GM18861 (cell line): ENCODE data around the gene LTB4R.

ENCODE experiments used
- ATAC-seq: cut with Tn5 transposase; IDR thresholded peaks from one replicate; pipeline ENCODE4 v1.9.1; 2021; ENCODE audit not compliant: unreplicated experiment

Gene LTB4R

GRCh38 chr14:24299255-24300191 lies 11.8 kb upstream of the LTB4R start, which contains the start of the genes DHRS1 and NOP9:
Gene DHRS1, minus strand, starts transcription at chr14:24299780. Its CDS starts 674 bp downstream, at chr14:24299106.
Gene NOP9, plus strand, starts transcription at chr14:24299850. Its CDS starts 105 bp downstream, at chr14:24299955.
- ATAC-seq: peak; percentile 55

GRCh38 chr14:24300326-24300980 lies 10.8 kb upstream of the LTB4R start:
- ATAC-seq: no peak

- no peak for ATAC-seq
These were observed 7.3 kb upstream of the LTB4R start for GRCh38 chr14:24304019-24304387.

- ATAC-seq: no peak
These were observed 4.1 kb upstream of the LTB4R start for GRCh38 chr14:24307156-24307574.

GRCh38 chr14:24307575-24308341 lies 3.5 kb upstream of the LTB4R start, which contains the start of gene CIDEB:
Gene CIDEB, minus strand, starts transcription at chr14:24307977. Its CDS starts 119 bp downstream, at chr14:24307858.
- ATAC-seq: no peak

- ATAC-seq: no peak
These were observed 2.8 kb upstream of the LTB4R start for GRCh38 chr14:24308342-24309124.

GRCh38 chr14:24309538-24310264 lies 1.6 kb upstream of the LTB4R start, which contains the start of gene LTB4R2:
Gene LTB4R2, plus strand, starts transcription at chr14:24310140. Its CDS starts 525 bp downstream, at chr14:24310665.
- ATAC-seq: no peak

GRCh38 chr14:24310265-24310645 lies 1.0 kb upstream of the LTB4R start:
- no peak for ATAC-seq

GRCh38 chr14:24311837-24312615 lies 724 bp downstream of the LTB4R start:
- ATAC-seq: no peak

- no peak for ATAC-seq
These were observed 1.6 kb downstream of the LTB4R start for GRCh38 chr14:24312736-24313507.

- ATAC-seq: no peak
These were observed 2.6 kb downstream of the LTB4R start for GRCh38 chr14:24313913-24314312.

GRCh38 chr14:24314377-24315193 lies 3.3 kb downstream of the LTB4R start:
- no peak for ATAC-seq

GRCh38 chr14:24315243-24315806 lies 4.0 kb downstream of the LTB4R start:
- no peak for ATAC-seq

GRCh38 chr14:24315807-24316596 lies 4.7 kb downstream of the LTB4R start:
- no peak for ATAC-seq

- no peak for ATAC-seq
These were observed 5.3 kb downstream of the LTB4R start for GRCh38 chr14:24316597-24316950.
